Heart left ventricle (tissue), 16 donors: ENCODE data around the gene ECSCR. TPM values are rescaled to one million over a fixed set of nuclear protein-coding genes. Genes with fewer than 3 reads are reported as not detected.
"Not testable (repeated sequence)": the region's sequence is repeated elsewhere in the genome, so short reads cannot be mapped to it uniquely, and the experiment has no call there.

Experiments used
- ATAC-seq, 4 donors: fragments of 200-7000 bp; cut with Tn5 transposase; one replicate each; pipeline ENCODE4 v1.9.1; 2020 to 2022; ENCODE audit warnings: moderate library complexity in 4 of 4, mild to moderate bottlenecking in 3 of 4, moderate number of reproducible peaks in 1 of 4
- DNase-seq, 5 donors: peaks; one replicate each; pipeline ENCODE4 v3.0.0-alpha.2; 2020
- H3K27ac ChIP-seq, 12 donors: fragments of 200-600 bp; sonication (generic) in 4 of 12; one replicate each; pipeline versions ENCODE4 v1.5.0 to v1.8.0; 2016 to 2022; ENCODE audit warnings: mild to moderate bottlenecking in 2 of 12
- H3K27me3 ChIP-seq, 9 donors: fragments of 200-600 bp; sonication (generic) in 2 of 9; one replicate each; pipeline versions ENCODE4 v1.5.1 to v1.8.0; 2016 to 2022; ENCODE audit warnings: mild to moderate bottlenecking in 3 of 9
- H3K36me3 ChIP-seq, 9 donors: fragments of 200-600 bp; sonication (generic) in 2 of 9; one replicate each; pipeline versions ENCODE4 v1.5.0 to v1.8.0; 2018 to 2022; ENCODE audit warnings: mild to moderate bottlenecking in 2 of 9
- H3K4me1 ChIP-seq, 12 donors: fragments of 200-600 bp; sonication (generic) in 4 of 12; one replicate each; pipeline versions ENCODE4 v1.5.0 to v1.8.0; 2016 to 2022; ENCODE audit warnings: mild to moderate bottlenecking in 3 of 12
- H3K4me3 ChIP-seq, 12 donors: fragments of 200-600 bp; sonication (generic) in 4 of 12; one replicate each; pipeline versions ENCODE4 v1.5.0 to v1.8.0; 2017 to 2022; ENCODE audit warnings: mild to moderate bottlenecking in 9 of 12, moderate library complexity in 4 of 12
- H3K9me3 ChIP-seq, 12 donors: fragments of 200-600 bp; sonication (generic) in 4 of 12; one replicate each; pipeline versions ENCODE4 v1.5.0 to v1.8.0; 2016 to 2022; ENCODE audit warnings: mild to moderate bottlenecking in 1 of 12
- CTCF ChIP-seq, 12 donors: fragments of 200-600 bp; sonication (generic) in 4 of 12; IDR thresholded peaks; one replicate each; pipeline versions ENCODE4 v1.5.0 to v1.8.0; 2018 to 2022; ENCODE audit warnings: antibody characterized with exemption in 12 of 12, mild to moderate bottlenecking in 5 of 12
- POLR2A ChIP-seq, 2 donors: fragments of 450-650 bp; IDR thresholded peaks; one replicate each; pipeline ENCODE4 v1.6.1; 2017; ENCODE audit warnings: antibody characterized with exemption in 2 of 2, mild to moderate bottlenecking in 2 of 2, moderate library complexity in 2 of 2
- WGBS, 4 donors: extraction: QIAGEN DNeasy Blood & Tissue Kit in 2 of 4; methylation state at CpG; one replicate each; pipeline versions ENCODE4 v1.1.5 to v1.1.7; 2013 to 2018; 5-methylcytosine and 5-hydroxymethylcytosine counted together
- intact Hi-C, 10 donors: fragments of 100-400 bp; cut with DNase I; formaldehyde crosslinking; loops; one replicate each; pipeline versions ENCODE4 v1.11.1 to v1.14.2; 2022
- polyA plus RNA-seq, 2 donors: library from polyadenylated mRNA; stranded (reverse); fragments of 200-250 nt; gene quantifications; one replicate each; pipeline ENCODE4 v1.2.3, GENCODE V29; 2013
- total RNA-seq, 9 donors: library from RNA; depleted of rRNA in 2 of 9; stranded (reverse); fragments of >200 nt in 2 of 9; fragmentation: NEBNext Ultra II Directional in 3 of 9; extraction: Animal tissue kit (Norgen Biotek cat#: 25700) in 3 of 9; gene quantifications; one replicate each; pipeline versions ENCODE4 v1.1.0 to v1.2.4, GENCODE V29; 2016 to 2023
- donor health status: ischemic (EF 13 %, LVEDD 7.1; RV severe dilation, severe dysfunction).
- donor health status: healthy with polysubstance abuse.
- donor health status: DM: no; HTN: yes; CAD: no.
- donor health status: DM: no; HTN: no; CAD: no.
- donor health status: ischemic (EF 25% LVEDD 6.9; RV normal size, moderate dysfunction).
- donor health status: ischemic (EF 25% LVEDD 5.7; RV mildly dilated, moderate dysfunction).
- donor health status: healthy.
- donor health status: DM: yes; HTN: yes; CAD: no.
- donor health status: ischemic (EF 35%, LVEDD 5.7; RV mildly dilated, moderate dysfunction).
- donor health status: nonischemic (EF 11% LVEDD 7.7; RV severe dilation, severe dysfunction).
- donor health status: DM: yes; HTN: yes; CAD: no.
- donor health status: PGD.
- donor health status: ischemic (EF 29% LVEDD 5.4; RV normal size, mild dysfunction).
- donor health status: nonischemic (EF 23%, LVEDD 6.1; RV moderate dilation, normal function).

Gene ECSCR
- total and polyA plus RNA-seq, 11 donors = 13.4 to 59.3 (median 21.3) TPM

GRCh38 chr5:139443831-139444453, 18.6 kb downstream of the ECSCR start:
- WGBS, 4 donors = 66 to 78% (median 69%) methylated on average over 4 of the region's 4 CpGs
- H3K4me1 ChIP-seq = peaks cover 0 to 18% (median 9%) of the 10 kb centered on the region in 12 donors
- no peak overlapping the region for H3K4me3 ChIP-seq
- TF ChIP-seq CTCF (IDR thresholded peaks at IDR 0.05) (no peak), POLR2A (IDR thresholded peaks at IDR 0.05) (no peak)
- DNase-seq = no peak
- no peak for ATAC-seq
- H3K27ac ChIP-seq = no peak overlapping the region
- H3K27me3 ChIP-seq = no peaks in the 10 kb centered on the region
- intact Hi-C loops = loop anchor here in 3 of 10 donors (5.0 kb wide), 2 partner anchors 38 to 68 kb away; partner anchors contain the start of gene STING1 (in 2 of the 3)
- H3K36me3 ChIP-seq = peaks cover 0 to 10% (median 0%) of the 10 kb centered on the region in 9 donors
- no peaks in the 10 kb centered on the region for H3K9me3 ChIP-seq

- not testable (repeated sequence) for ATAC-seq, DNase-seq, H3K4me3 ChIP-seq, H3K27me3 ChIP-seq, H3K9me3 ChIP-seq
- intact Hi-C loops = loop anchor here in 3 of 10 donors (5.0 kb wide), 2 partner anchors 42 to 72 kb away; partner anchors contain the start of gene STING1 (in 2 of the 3)
- Histone ChIP-seq H3K27ac (peak overlapping the region in 1 of 12 donors; percentile 94), H3K4me1 (peaks cover 0 to 15% (median 13%) of the 10 kb centered on the region in 12 donors), H3K36me3 (peaks cover 0 to 21% (median 7%) of the 10 kb centered on the region in 9 donors)
- WGBS, 4 donors = 95 to 98% (median 98%) methylated on average over 17 of the region's 17 CpGs
Observed at GRCh38 chr5:139440416-139440815, 22.1 kb downstream of the ECSCR start.

- H3K27me3 ChIP-seq = no peaks in the 10 kb centered on the region
- peak; percentile 94 to 97 (median 96) for DNase-seq
- peaks cover 0 to 15% (median 13%) of the 10 kb centered on the region in 12 donors for H3K4me1 ChIP-seq
- ATAC-seq = peak; percentile 98 to 99 (median 99)
- peak within 1 kb of the TSS; percentile 55 to 96 (median 89) for H3K4me3 ChIP-seq
- H3K9me3 ChIP-seq = no peaks in the 10 kb centered on the region
- H3K36me3 ChIP-seq = peaks cover 0 to 33% (median 15%) of the 10 kb centered on the region in 9 donors
- intact Hi-C loops = loop anchor here in 5 of 10 donors (2.0 to 10.0 kb wide), 4 partner anchors 44 to 78 kb away; partner anchors contain the start of gene STING1 (in 3 of the 5)
- peak within 1 kb of the TSS; percentile 87 to 99 (median 96) for H3K27ac ChIP-seq
- 4 to 8% (median 4%) methylated on average over 23 to 49 of the region's 49 CpGs for WGBS, 4 donors
- no peak for TF ChIP-seq CTCF (IDR thresholded peaks at IDR 0.05)
- peak in 1 of 2 donors; percentile 57 for TF ChIP-seq POLR2A (IDR thresholded peaks at IDR 0.05)
Observed at GRCh38 chr5:139439013-139439903, 23.3 kb downstream of the ECSCR start, which contains the start of gene DNAJC18. Gene DNAJC18 (minus strand): TSS chr5:139439525. CDS start chr5:139439445, 80 bp downstream.

- Histone ChIP-seq H3K27ac (peak overlapping the region; percentile 87 to 99 (median 96)), H3K9me3 (no peaks in the 10 kb centered on the region), H3K4me1 (peaks cover 0 to 15% (median 13%) of the 10 kb centered on the region in 12 donors), H3K36me3 (peaks cover 0 to 39% (median 21%) of the 10 kb centered on the region in 9 donors), H3K27me3 (no peaks in the 10 kb centered on the region), H3K4me3 (peak overlapping the region; percentile 55 to 96 (median 89))
- intact Hi-C loops = loop anchor here in 5 of 10 donors (2.0 to 10.0 kb wide), 4 partner anchors 44 to 79 kb away; partner anchors contain the start of gene STING1 (in 3 of the 5)
- TF ChIP-seq CTCF (IDR thresholded peaks at IDR 0.05) (no peak), POLR2A (IDR thresholded peaks at IDR 0.05) (no peak)
- DNase-seq = no peak
- 25 to 35% (median 29%) methylated on average over 8 of the region's 8 CpGs for WGBS, 4 donors
- no peak for ATAC-seq
Observed at GRCh38 chr5:139438707-139439012, 23.9 kb downstream of the ECSCR start.
